ENCODE results near the gene ANKFN1.

Gene ANKFN1

DNA sequence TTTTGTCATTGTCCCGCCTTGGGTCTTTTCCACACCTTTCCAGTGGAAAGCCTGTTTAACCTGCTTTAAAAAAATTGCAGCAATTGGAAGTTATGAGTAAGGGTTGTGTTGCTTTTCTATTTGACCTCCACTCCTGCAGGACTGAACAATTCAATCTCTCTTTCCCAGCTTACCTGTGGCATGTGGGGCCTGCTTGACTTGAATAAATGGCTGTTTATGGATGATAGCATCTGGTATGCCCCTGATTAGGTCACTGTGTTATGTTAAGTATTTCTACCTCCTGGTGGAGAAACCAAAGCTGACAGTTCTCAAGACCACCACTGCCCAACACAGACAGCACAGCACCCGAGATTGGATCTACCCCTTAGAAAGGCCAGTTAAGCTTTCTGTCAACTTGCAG is 375.4 kb downstream of the ANKFN1 start:
- H3K27ac ChIP-seq: no peak overlapping the region
- TF ChIP-seq, protein P1, sequence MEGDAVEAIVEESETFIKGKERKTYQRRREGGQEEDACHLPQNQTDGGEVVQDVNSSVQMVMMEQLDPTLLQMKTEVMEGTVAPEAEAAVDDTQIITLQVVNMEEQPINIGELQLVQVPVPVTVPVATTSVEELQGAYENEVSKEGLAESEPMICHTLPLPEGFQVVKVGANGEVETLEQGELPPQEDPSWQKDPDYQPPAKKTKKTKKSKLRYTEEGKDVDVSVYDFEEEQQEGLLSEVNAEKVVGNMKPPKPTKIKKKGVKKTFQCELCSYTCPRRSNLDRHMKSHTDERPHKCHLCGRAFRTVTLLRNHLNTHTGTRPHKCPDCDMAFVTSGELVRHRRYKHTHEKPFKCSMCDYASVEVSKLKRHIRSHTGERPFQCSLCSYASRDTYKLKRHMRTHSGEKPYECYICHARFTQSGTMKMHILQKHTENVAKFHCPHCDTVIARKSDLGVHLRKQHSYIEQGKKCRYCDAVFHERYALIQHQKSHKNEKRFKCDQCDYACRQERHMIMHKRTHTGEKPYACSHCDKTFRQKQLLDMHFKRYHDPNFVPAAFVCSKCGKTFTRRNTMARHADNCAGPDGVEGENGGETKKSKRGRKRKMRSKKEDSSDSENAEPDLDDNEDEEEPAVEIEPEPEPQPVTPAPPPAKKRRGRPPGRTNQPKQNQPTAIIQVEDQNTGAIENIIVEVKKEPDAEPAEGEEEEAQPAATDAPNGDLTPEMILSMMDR (conservative IDR thresholded peaks at IDR 0.05): no peak
- TF ChIP-seq ZFX (IDR thresholded peaks at IDR 0.05): no peak

DNA sequence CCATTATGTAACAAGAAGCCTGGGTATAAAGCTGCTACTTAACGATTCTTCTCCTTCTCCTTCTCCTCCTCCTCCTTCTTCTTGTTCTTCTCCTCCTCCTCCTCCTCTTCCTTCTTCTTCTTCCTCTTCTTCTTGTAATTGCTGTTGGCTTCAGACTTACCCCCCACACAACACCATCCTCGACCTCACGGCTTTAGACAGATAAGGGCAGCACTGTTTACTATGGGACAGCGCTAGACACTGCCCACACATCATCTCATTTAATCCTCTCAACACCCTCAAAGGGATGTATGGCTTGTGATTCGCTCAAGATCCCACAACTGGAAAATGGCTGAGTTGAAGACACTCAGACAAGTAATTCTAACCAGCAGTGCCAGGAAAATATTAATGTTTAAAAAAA is 379.7 kb downstream of the ANKFN1 start:
- no peak for TF ChIP-seq ZFX (IDR thresholded peaks at IDR 0.05)
- TF ChIP-seq, protein P1 (conservative IDR thresholded peaks at IDR 0.05): no peak
- H3K27ac ChIP-seq: no peak overlapping the region

DNA sequence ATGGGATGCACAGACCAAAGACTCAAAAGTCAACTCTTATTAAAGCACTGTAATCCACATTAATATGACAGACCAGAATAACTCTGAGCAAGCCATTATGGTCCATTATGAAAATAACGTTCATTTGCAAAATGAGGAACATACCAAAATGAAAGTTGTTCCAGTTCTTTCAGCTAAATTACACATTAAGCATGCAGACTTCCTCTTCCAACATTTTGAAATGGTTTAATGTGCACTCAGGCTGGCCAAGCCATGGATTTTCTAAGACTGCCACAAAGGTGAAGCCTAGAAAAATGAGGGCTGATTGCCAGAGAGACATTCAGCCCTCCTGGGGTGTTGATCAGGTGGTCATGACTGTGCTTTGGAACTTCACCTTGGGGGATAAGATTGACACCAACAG is 383.5 kb downstream of the ANKFN1 start:
- TF ChIP-seq ZFX (IDR thresholded peaks at IDR 0.05): no peak
- TF ChIP-seq, protein P1 (conservative IDR thresholded peaks at IDR 0.05): no peak
- no peak overlapping the region for H3K27ac ChIP-seq

DNA sequence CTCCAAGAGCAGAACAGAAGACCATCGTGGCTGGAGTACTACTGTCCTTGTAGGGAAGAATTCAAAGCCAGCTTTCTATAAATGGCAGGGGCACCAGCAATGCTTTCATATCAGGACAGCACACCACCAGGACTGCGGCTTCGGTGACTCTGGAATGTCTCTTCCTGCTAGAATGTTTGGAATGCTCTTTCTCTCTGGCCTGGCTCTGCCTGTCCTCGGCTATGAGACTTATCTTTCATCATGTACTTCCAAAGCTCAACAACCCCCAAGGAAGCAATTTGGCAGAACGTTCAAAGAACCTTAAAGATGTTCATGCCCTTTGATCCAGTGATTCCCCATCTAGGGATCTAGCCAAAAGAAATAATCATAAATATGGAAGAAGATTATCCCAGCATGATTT is 387.6 kb downstream of the ANKFN1 start:
- no peak overlapping the region for H3K27ac ChIP-seq
- TF ChIP-seq, protein P1 (conservative IDR thresholded peaks at IDR 0.05): no peak
- TF ChIP-seq ZFX (IDR thresholded peaks at IDR 0.05): no peak

DNA sequence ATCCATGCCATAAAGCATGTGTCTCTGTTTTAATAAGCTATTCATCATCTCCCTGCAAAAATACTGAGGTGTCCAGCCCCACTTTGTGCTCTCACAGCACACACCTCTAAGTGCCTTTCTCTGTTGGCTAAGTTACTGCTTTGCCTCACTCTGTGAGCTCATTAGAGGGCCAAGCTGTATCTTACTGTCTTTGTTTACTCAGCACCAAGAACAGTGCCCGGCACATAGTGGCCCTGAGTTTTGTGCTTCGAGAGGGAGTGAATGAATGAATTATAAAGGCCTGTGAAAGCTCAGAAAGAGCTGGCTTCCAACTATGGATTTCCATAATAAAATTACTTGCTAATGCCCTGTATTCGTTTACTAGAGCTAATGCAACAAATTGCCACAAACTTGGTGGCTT is 390.0 kb downstream of the ANKFN1 start:
- no peak overlapping the region for H3K27ac ChIP-seq
- TF ChIP-seq ZFX (IDR thresholded peaks at IDR 0.05): no peak
- TF ChIP-seq, protein P1 (conservative IDR thresholded peaks at IDR 0.05): no peak

DNA sequence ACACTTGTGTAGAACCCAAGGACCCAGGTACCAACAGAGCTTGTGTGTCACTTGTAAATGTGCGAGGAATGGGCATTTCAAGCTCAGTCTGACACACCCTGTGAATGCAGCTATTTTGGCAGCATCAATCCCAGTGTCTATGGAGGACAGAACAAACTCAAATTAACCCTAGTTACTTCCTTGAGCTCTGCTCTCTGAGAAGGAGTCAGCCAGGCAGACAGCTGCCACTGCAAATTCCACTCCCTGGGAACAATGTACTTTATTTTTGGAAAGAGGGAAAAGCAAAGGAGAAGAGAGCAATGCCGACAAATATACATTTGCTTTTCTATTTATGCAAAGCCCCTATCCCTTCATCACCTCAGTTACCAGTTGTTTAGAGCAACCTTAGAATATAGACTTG is 391.8 kb downstream of the ANKFN1 start:
- no peak overlapping the region for H3K27ac ChIP-seq
- TF ChIP-seq, protein P1 (conservative IDR thresholded peaks at IDR 0.05): no peak
- TF ChIP-seq ZFX (IDR thresholded peaks at IDR 0.05): no peak

DNA sequence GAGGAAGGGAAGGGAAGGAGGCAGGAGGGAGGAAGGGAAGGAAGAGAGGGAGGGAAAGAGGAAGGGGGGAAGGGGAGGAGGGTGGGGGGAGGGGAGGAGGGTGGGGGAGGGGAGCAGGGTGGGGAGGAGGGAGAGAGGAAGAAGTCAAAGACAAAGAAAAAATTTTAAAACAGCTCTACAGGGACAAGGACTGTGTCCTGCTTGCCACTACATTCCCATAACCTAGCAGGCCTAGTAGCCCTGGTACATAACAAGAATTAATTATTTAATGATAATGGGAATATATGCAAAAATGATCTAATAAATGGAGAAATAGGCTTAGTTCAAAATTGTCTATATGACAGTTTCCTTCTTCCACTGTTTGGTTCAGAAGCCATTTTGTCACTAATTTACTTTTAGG is 392.7 kb downstream of the ANKFN1 start:
- no peak for TF ChIP-seq ZFX (IDR thresholded peaks at IDR 0.05)
- TF ChIP-seq, protein P1 (conservative IDR thresholded peaks at IDR 0.05): no peak
- H3K27ac ChIP-seq: no peak overlapping the region

Measured in C4-2B (cell line).